Lower leg skin (tissue), 4 donors: ENCODE measurements around the gene DIAPH1. TPM values are rescaled to one million over a fixed set of nuclear protein-coding genes. Genes with fewer than 3 reads are reported as not detected.

Experiments used
- DNase-seq, 2 donors: peaks; one replicate each; pipeline ENCODE4 v3.0.0-alpha.2; 2019; ENCODE audit warnings: low spot score in 2 of 2
- H3K4me3 ChIP-seq: fragments of 200-600 bp; sonication (generic); 2 replicates; pipeline ENCODE4 v1.5.1; 2017; ENCODE audit warnings: mild to moderate bottlenecking, low read depth; ENCODE audit not compliant: poor library complexity, severe bottlenecking
- CTCF ChIP-seq, 3 donors: fragments of 450-650 bp; IDR thresholded peaks; one replicate each; pipeline ENCODE4 v1.5.1; 2016; ENCODE audit warnings: antibody characterized with exemption in 3 of 3, mild to moderate bottlenecking in 3 of 3, moderate library complexity in 2 of 3
- POLR2A ChIP-seq, 2 donors: fragments of 450-650 bp; IDR thresholded peaks; one replicate each; pipeline ENCODE4 v1.6.1; 2016 to 2017; ENCODE audit warnings: antibody characterized with exemption in 2 of 2, mild to moderate bottlenecking in 1 of 2, moderate library complexity in 1 of 2
- WGBS, 2 donors: methylation state at CpG; one replicate each; pipeline ENCODE4 v1.1.5; 2018; 5-methylcytosine and 5-hydroxymethylcytosine counted together
- intact Hi-C: fragments of 100-400 bp; cut with DNase I; formaldehyde crosslinking; loops from one replicate; pipeline ENCODE4 v1.15.0; 2023; ENCODE audit warnings: low total_unique reads
- total RNA-seq, 4 donors: library from RNA; depleted of rRNA; stranded (reverse); fragments of >200 nt; gene quantifications; one replicate each; pipeline ENCODE4 v1.1.0, GENCODE V29; 2016

DIAPH1 gene
- total RNA-seq, 4 donors from 2014 or later = 64.9 to 101 (median 88.7) TPM

GRCh38 chr5:141634720-141635119 lies 15.9 kb upstream of the DIAPH1 start:
- DNase-seq = peak in 1 of 2 donors; percentile 58
- H3K4me3 ChIP-seq = no peak overlapping the region
- WGBS, 2 donors = 84 to 90% methylated on average over 6 of the region's 6 CpGs
- TF ChIP-seq POLR2A (IDR thresholded peaks at IDR 0.05) (no peak), CTCF (IDR thresholded peaks at IDR 0.05) (no peak)
- intact Hi-C loops = no loop called here

GRCh38 chr5:141633871-141634561 lies 15.2 kb upstream of the DIAPH1 start:
- 79 to 80% methylated on average over 5 of the region's 5 CpGs for WGBS, 2 donors
- H3K4me3 ChIP-seq = no peak overlapping the region
- DNase-seq = peak in 1 of 2 donors; percentile 40
- TF ChIP-seq CTCF (IDR thresholded peaks at IDR 0.05) (no peak), POLR2A (IDR thresholded peaks at IDR 0.05) (no peak)
- intact Hi-C loops = no loop called here

- no peak for TF ChIP-seq POLR2A (IDR thresholded peaks at IDR 0.05)
- no peak for TF ChIP-seq CTCF (IDR thresholded peaks at IDR 0.05)
- no peak for DNase-seq
- intact Hi-C loops = no loop called here
- no peak overlapping the region for H3K4me3 ChIP-seq
- 90 to 94% methylated on average over 2 of the region's 2 CpGs for WGBS, 2 donors
These were observed 13.8 kb upstream of the DIAPH1 start for GRCh38 chr5:141632650-141633049.

- 97 to 98% methylated on average over 5 of the region's 5 CpGs for WGBS, 2 donors
- H3K4me3 ChIP-seq = no peak overlapping the region
- no peak for DNase-seq
- TF ChIP-seq CTCF (IDR thresholded peaks at IDR 0.05) (no peak), POLR2A (IDR thresholded peaks at IDR 0.05) (no peak)
- intact Hi-C loops = no loop called here
These were observed 11.9 kb upstream of the DIAPH1 start for GRCh38 chr5:141630570-141631140.

- intact Hi-C loops = no loop called here
- peak in 1 of 2 donors; percentile 66 for DNase-seq
- 90 to 98% methylated on average over 6 of the region's 6 CpGs for WGBS, 2 donors
- no peak for TF ChIP-seq POLR2A (IDR thresholded peaks at IDR 0.05)
- TF ChIP-seq CTCF (IDR thresholded peaks at IDR 0.05) = no peak
- no peak overlapping the region for H3K4me3 ChIP-seq
These were observed 9.5 kb upstream of the DIAPH1 start for GRCh38 chr5:141628175-141628788.
